Stimulated activated naive CD4-positive, alpha-beta T cell treated with Interleukin-2 at 50 U/mL for 16 hours (primary cell): ENCODE measurements around the gene RUNX1.
"Not testable (repeated sequence)": the region's sequence is repeated elsewhere in the genome, so short reads cannot be mapped to it uniquely, and the experiment has no call there.

Experiments used
- DNase-seq: peaks from one replicate; lab custom pipeline; 2025; lab: John Stamatoyannopoulos, UW

Gene RUNX1

GRCh38 chr21:34806423-34806822 is 242.7 kb downstream of the RUNX1 start:
- DNase-seq: no peak

GRCh38 chr21:34805157-34805556 is 243.9 kb downstream of the RUNX1 start:
- no peak for DNase-seq

GRCh38 chr21:34804584-34804983 is 244.5 kb downstream of the RUNX1 start:
- not testable (repeated sequence) for DNase-seq

- DNase-seq: no peak
These were observed 245.2 kb downstream of the RUNX1 start for GRCh38 chr21:34803782-34804370.

GRCh38 chr21:34802180-34802899 is 246.8 kb downstream of the RUNX1 start:
- no peak for DNase-seq

- DNase-seq: no peak
These were observed 247.5 kb downstream of the RUNX1 start for GRCh38 chr21:34801519-34802132.

- no peak for DNase-seq
These were observed 248.1 kb downstream of the RUNX1 start for GRCh38 chr21:34800797-34801518.

- DNase-seq: no peak
These were observed 250.0 kb downstream of the RUNX1 start for GRCh38 chr21:34799092-34799491.

GRCh38 chr21:34797921-34798535 is 251.1 kb downstream of the RUNX1 start:
- DNase-seq: no peak

- no peak for DNase-seq
These were observed 251.9 kb downstream of the RUNX1 start for GRCh38 chr21:34797201-34797525.

GRCh38 chr21:34796518-34797200 is 252.4 kb downstream of the RUNX1 start:
- no peak for DNase-seq

- DNase-seq: no peak
These were observed 253.4 kb downstream of the RUNX1 start for GRCh38 chr21:34795548-34796180.

GRCh38 chr21:34795175-34795547 is 253.9 kb downstream of the RUNX1 start:
- no peak for DNase-seq

- no peak for DNase-seq
These were observed 254.4 kb downstream of the RUNX1 start for GRCh38 chr21:34794686-34795085.

- no peak for DNase-seq
These were observed 255.6 kb downstream of the RUNX1 start for GRCh38 chr21:34793471-34793870.

GRCh38 chr21:34792504-34793089 is 256.5 kb downstream of the RUNX1 start:
- DNase-seq: no peak

- DNase-seq: no peak
These were observed 257.2 kb downstream of the RUNX1 start for GRCh38 chr21:34791776-34792503.

GRCh38 chr21:34790834-34791233 is 258.3 kb downstream of the RUNX1 start:
- no peak for DNase-seq

GRCh38 chr21:34790341-34790740 is 258.8 kb downstream of the RUNX1 start:
- DNase-seq: no peak

GRCh38 chr21:34788879-34789278 is 260.2 kb downstream of the RUNX1 start:
- no peak for DNase-seq
